Measurements from ENCODE around the gene CP. TPM values are rescaled to one million over a fixed set of nuclear protein-coding genes. Genes with fewer than 3 reads are reported as not detected.

The CP gene
- total and polyA plus RNA-seq, 9 of the 15 experiments (the other 6 are each of a cell fraction or from before 2014, with no cell fraction given) = 0.30 to 0.75 TPM; not detected in 7

GRCh38 chr3:149180057-149180573 lies 41.5 kb downstream of the CP start (continued):
- TF ChIP-seq TARDBP (IDR thresholded peaks at IDR 0.05) = no peak
- TF ChIP-seq RBM34 (IDR thresholded peaks at IDR 0.05; ENCODE audit: borderline replicate concordance, insufficient read depth, low read length) = no peak
- TF ChIP-seq ZNF174 (CRISPR knock-in tag; IDR thresholded peaks at IDR 0.05) = no peak
- no peak for TF ChIP-seq PHF20 (IDR thresholded peaks at IDR 0.05; ENCODE audit: partially characterized antibody)
- TF ChIP-seq, protein P1, sequence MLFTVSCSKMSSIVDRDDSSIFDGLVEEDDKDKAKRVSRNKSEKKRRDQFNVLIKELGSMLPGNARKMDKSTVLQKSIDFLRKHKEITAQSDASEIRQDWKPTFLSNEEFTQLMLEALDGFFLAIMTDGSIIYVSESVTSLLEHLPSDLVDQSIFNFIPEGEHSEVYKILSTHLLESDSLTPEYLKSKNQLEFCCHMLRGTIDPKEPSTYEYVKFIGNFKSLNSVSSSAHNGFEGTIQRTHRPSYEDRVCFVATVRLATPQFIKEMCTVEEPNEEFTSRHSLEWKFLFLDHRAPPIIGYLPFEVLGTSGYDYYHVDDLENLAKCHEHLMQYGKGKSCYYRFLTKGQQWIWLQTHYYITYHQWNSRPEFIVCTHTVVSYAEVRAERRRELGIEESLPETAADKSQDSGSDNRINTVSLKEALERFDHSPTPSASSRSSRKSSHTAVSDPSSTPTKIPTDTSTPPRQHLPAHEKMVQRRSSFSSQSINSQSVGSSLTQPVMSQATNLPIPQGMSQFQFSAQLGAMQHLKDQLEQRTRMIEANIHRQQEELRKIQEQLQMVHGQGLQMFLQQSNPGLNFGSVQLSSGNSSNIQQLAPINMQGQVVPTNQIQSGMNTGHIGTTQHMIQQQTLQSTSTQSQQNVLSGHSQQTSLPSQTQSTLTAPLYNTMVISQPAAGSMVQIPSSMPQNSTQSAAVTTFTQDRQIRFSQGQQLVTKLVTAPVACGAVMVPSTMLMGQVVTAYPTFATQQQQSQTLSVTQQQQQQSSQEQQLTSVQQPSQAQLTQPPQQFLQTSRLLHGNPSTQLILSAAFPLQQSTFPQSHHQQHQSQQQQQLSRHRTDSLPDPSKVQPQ (CRISPR knock-in tag; IDR thresholded peaks at IDR 0.05; ENCODE audit: borderline replicate concordance) = no peak
- no peak for TF ChIP-seq BDP1 (IDR thresholded peaks at IDR 0.05; ENCODE audit: insufficient read depth, insufficient read length)
- no peak for TF ChIP-seq ZNF347 (CRISPR knock-in tag; IDR thresholded peaks at IDR 0.05; ENCODE audit: low read depth)
- peak; percentile 84; the same call in 1 of the 2 replicates for TF ChIP-seq ZKSCAN8 (CRISPR knock-in tag; IDR thresholded peaks at IDR 0.05)
- TF ChIP-seq, protein P2, sequence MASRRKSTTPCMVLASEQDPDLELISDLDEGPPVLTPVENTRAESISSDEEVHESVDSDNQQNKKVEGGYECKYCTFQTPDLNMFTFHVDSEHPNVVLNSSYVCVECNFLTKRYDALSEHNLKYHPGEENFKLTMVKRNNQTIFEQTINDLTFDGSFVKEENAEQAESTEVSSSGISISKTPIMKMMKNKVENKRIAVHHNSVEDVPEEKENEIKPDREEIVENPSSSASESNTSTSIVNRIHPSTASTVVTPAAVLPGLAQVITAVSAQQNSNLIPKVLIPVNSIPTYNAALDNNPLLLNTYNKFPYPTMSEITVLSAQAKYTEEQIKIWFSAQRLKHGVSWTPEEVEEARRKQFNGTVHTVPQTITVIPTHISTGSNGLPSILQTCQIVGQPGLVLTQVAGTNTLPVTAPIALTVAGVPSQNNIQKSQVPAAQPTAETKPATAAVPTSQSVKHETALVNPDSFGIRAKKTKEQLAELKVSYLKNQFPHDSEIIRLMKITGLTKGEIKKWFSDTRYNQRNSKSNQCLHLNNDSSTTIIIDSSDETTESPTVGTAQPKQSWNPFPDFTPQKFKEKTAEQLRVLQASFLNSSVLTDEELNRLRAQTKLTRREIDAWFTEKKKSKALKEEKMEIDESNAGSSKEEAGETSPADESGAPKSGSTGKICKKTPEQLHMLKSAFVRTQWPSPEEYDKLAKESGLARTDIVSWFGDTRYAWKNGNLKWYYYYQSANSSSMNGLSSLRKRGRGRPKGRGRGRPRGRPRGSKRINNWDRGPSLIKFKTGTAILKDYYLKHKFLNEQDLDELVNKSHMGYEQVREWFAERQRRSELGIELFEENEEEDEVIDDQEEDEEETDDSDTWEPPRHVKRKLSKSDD (conservative IDR thresholded peaks at IDR 0.05; ENCODE audit: low read length) = no peak
- no peak for TF ChIP-seq POLR2A (conservative IDR thresholded peaks at IDR 0.05)
- TF ChIP-seq MAZ (CRISPR knock-in tag; conservative IDR thresholded peaks at IDR 0.05 in 1 of 2, IDR thresholded peaks at IDR 0.05 in 1 of 2) = peak; percentile 43 to 51; a peak in 2 of 4 replicates
- TF ChIP-seq XRCC4 (IDR thresholded peaks at IDR 0.05; ENCODE audit: extremely low read depth, insufficient read depth, insufficient read length) = no peak
- no peak for TF ChIP-seq NRF1 (conservative IDR thresholded peaks at IDR 0.05 in 1 of 2, IDR thresholded peaks at IDR 0.05 in 1 of 2)
- TF ChIP-seq ZBTB2 (IDR thresholded peaks at IDR 0.05) = peak; percentile 45; the same call in 1 of the 2 replicates
- no peak for TF ChIP-seq ZNF551 (CRISPR knock-in tag; IDR thresholded peaks at IDR 0.05)
- no peak for TF ChIP-seq ZC3H11A (IDR thresholded peaks at IDR 0.05; ENCODE audit: low read depth, low read length)
- TF ChIP-seq ETS2 (tag; IDR thresholded peaks at IDR 0.05; ENCODE audit: borderline replicate concordance, poor library complexity, severe bottlenecking) = no peak
- TF ChIP-seq GTF3C2 (IDR thresholded peaks at IDR 0.05; ENCODE audit: borderline replicate concordance, extremely low read depth, insufficient read length) = no peak
- TF ChIP-seq TEAD4 (IDR thresholded peaks at IDR 0.05; ENCODE audit: low read length) = peak; percentile 64
- TF ChIP-seq TEAD4 (CRISPR knock-in tag; IDR thresholded peaks at IDR 0.05; ENCODE audit: borderline replicate concordance) = no peak
